HCT116 (cell line): Measurements from ENCODE around the gene SLC47A2. TPM values are rescaled to one million over a fixed set of nuclear protein-coding genes. Genes with fewer than 3 reads are reported as not detected.

ENCODE experiments used
- ATAC-seq: fragments of 200-7000 bp; cut with Tn5 transposase; 2 replicates; pipeline ENCODE4 v1.9.1; 2020; ENCODE audit warnings: mild to moderate bottlenecking, moderate library complexity
- BruUV-seq: library from RNA; stranded (reverse); fragments of 400-500 nt; replicated peaks from 2 replicates; lab custom pipeline; 2021; lab: Mats Ljungman, UMichigan
- CTCF ChIA-PET: fragments of 300-600 bp; sonication (Branson Sonifier 250); formaldehyde crosslinking; loops from one replicate; lab custom pipeline; 2021; ENCODE audit warnings: antibody characterized with exemption; lab: Charles Lee
- POLR2A ChIA-PET: fragments of 300-600, 350-600 bp; sonication (Branson Sonifier 250); formaldehyde crosslinking; loops from one replicate; lab custom pipeline; 2021; ENCODE audit warnings: antibody characterized with exemption; lab: Charles Lee
- RAD21 ChIA-PET, 2 experiments: fragments of 300-600 bp; sonication (Branson Sonifier 250); formaldehyde crosslinking; loops; one replicate each; lab custom pipeline; 2023; ENCODE audit warnings: low total read pairs in 2 of 2; ENCODE audit not compliant: uncharacterized antibody in 2 of 2, unreplicated experiment in 2 of 2, low non-redundant PET in 1 of 2; lab: Charles Lee
- DNase-seq: peaks from one replicate; pipeline ENCODE4 v3.0.0-alpha.2; 2010; ENCODE audit warnings: low read depth, low spot score
- H2AFZ ChIP-seq: fragments of 200-600 bp; shearing (Covaris generic), sonication (generic); 2 replicates; pipeline ENCODE4 v1.6.1; 2017; ENCODE audit warnings: low read depth, mixed run types, mixed read lengths, antibody characterized with exemption, low read length; ENCODE audit not compliant: poor library complexity, severe bottlenecking
- H3K27ac ChIP-seq: 2 replicates; pipeline ENCODE4 v1.5.1; 2012; ENCODE audit warnings: low read depth, low read length
- H3K27me3 ChIP-seq: fragments of 200-600 bp; sonication (generic); 2 replicates; pipeline ENCODE4 v1.6.1; 2016; ENCODE audit warnings: mixed run types, low read length, mixed read lengths; ENCODE audit not compliant: insufficient read depth
- H3K36me3 ChIP-seq, 2 experiments: fragments of 200-500 bp in 1 of 2; fragments of 200-600 bp in 1 of 2; sonication (Bioruptor generic) in 1 of 2; sonication (generic) in 1 of 2; 2 replicates each; pipeline versions ENCODE4 v1.5.1 to v1.6.1; 2014 to 2016; ENCODE audit warnings: low read length in 2 of 2, inconsistent platforms in 1 of 2, mixed read lengths in 1 of 2, mixed run types in 1 of 2; ENCODE audit not compliant: insufficient read depth in 2 of 2, control insufficient read depth in 1 of 2
- H3K4me1 ChIP-seq, 2 experiments: fragments of 200-600 bp in 1 of 2; sonication (generic) in 1 of 2; 2 replicates each; pipeline versions ENCODE4 v1.5.1 to v1.6.1; 2012 to 2017; ENCODE audit warnings: low read length in 2 of 2, inconsistent platforms in 1 of 2, mild to moderate bottlenecking in 1 of 2, mixed read lengths in 1 of 2, mixed run types in 1 of 2, moderate library complexity in 1 of 2; ENCODE audit not compliant: insufficient read depth in 2 of 2, control insufficient read depth in 1 of 2
- H3K4me2 ChIP-seq: fragments of 200-600 bp; sonication (generic); 2 replicates; pipeline ENCODE4 v1.6.1; 2017; ENCODE audit warnings: mixed run types, low read length, mixed read lengths
- H3K4me3 ChIP-seq, 2 experiments: fragments of 200-600 bp in 1 of 2; sonication (generic) in 1 of 2; replicated peaks in 1 of 2; 2 replicates each; pipeline ENCODE4 v1.5.1; 2011 to 2016; ENCODE audit warnings: low read length in 2 of 2, control low read depth in 1 of 2, low read depth in 1 of 2, mild to moderate bottlenecking in 1 of 2, mixed read lengths in 1 of 2, mixed run types in 1 of 2
- H3K79me2 ChIP-seq: fragments of 200-600 bp; sonication (generic); 2 replicates; pipeline ENCODE4 v1.6.1; 2017; ENCODE audit warnings: mild to moderate bottlenecking, mixed run types, low read length, moderate library complexity, mixed read lengths; ENCODE audit not compliant: insufficient read depth
- H3K9ac ChIP-seq: fragments of 200-600 bp; sonication (generic); 2 replicates; pipeline ENCODE4 v1.6.1; 2016; ENCODE audit warnings: low read length, mixed read lengths
- H3K9me2 ChIP-seq: fragments of 200-600 bp; sonication (generic), shearing (Covaris generic); 2 replicates; pipeline ENCODE4 v1.6.1; 2017; ENCODE audit warnings: mixed run types, mild to moderate bottlenecking, moderate library complexity; ENCODE audit not compliant: insufficient read depth
- H3K9me3 ChIP-seq, 2 experiments: fragments of 200-500 bp in 1 of 2; fragments of 200-600 bp in 1 of 2; sonication (Bioruptor generic) in 1 of 2; sonication (generic) in 1 of 2; 2 replicates each; pipeline ENCODE4 v1.6.1; 2014 to 2017; ENCODE audit warnings: low read length in 2 of 2, mixed read lengths in 2 of 2, inconsistent platforms in 1 of 2, low read depth in 1 of 2, mild to moderate bottlenecking in 1 of 2, mixed run types in 1 of 2, moderate library complexity in 1 of 2; ENCODE audit not compliant: control insufficient read depth in 1 of 2, insufficient read depth in 1 of 2
- H4K20me1 ChIP-seq: fragments of 200-600 bp; sonication (generic), shearing (Covaris generic); 2 replicates; pipeline ENCODE4 v1.6.1; 2017; ENCODE audit warnings: mixed run types, mild to moderate bottlenecking, moderate library complexity; ENCODE audit not compliant: insufficient read depth
- EGR1 ChIP-seq: IDR thresholded peaks from 2 replicates; pipeline ENCODE4 v1.6.1; 2012; ENCODE audit warnings: low read depth
- EZH2phosphoT487 ChIP-seq: fragments of 200-600 bp; IDR thresholded peaks from 2 replicates; pipeline ENCODE4 v1.6.1; 2018; ENCODE audit warnings: antibody characterized with exemption, borderline replicate concordance
- MAX ChIP-seq: IDR thresholded peaks from 2 replicates; pipeline ENCODE4 v1.6.1; 2012
- RAD21 ChIP-seq: IDR thresholded peaks from 2 replicates; pipeline ENCODE4 v1.6.1; 2012; ENCODE audit warnings: low read depth, mild to moderate bottlenecking
- REST ChIP-seq: IDR thresholded peaks from 2 replicates; pipeline ENCODE4 v1.6.1; 2012; ENCODE audit warnings: low read depth
- SIN3A ChIP-seq: IDR thresholded peaks from 2 replicates; pipeline ENCODE4 v1.6.1; 2012; ENCODE audit warnings: low read depth
- SRF ChIP-seq: IDR thresholded peaks from 2 replicates; pipeline ENCODE4 v1.6.1; 2012; ENCODE audit warnings: low read depth
- TCF7L2 ChIP-seq: IDR thresholded peaks from 2 replicates; pipeline ENCODE4 v1.7.0; 2011; ENCODE audit warnings: borderline replicate concordance, inconsistent platforms; ENCODE audit not compliant: insufficient read depth, insufficient read length; ENCODE audit errors: extremely low read depth
- YY1 ChIP-seq: IDR thresholded peaks from 2 replicates; pipeline ENCODE4 v1.6.1; 2011; ENCODE audit warnings: low read length, low read depth, moderate library complexity, mild to moderate bottlenecking; ENCODE audit not compliant: insufficient replicate concordance; ENCODE audit errors: extremely low read depth
- ZFX ChIP-seq: fragments of 450-650 bp; IDR thresholded peaks from 2 replicates; pipeline ENCODE4 v1.6.1; 2017
- ZNF274 ChIP-seq: fragments of 200-500 bp; sonication (Bioruptor generic); IDR thresholded peaks from 2 replicates; pipeline ENCODE4 v1.6.1; 2014; ENCODE audit warnings: mild to moderate bottlenecking, low read depth, low read length, inconsistent platforms
- intact Hi-C: fragments of 100-400 bp; cut with micrococcal nuclease; formaldehyde crosslinking; loops from 2 replicates; pipeline ENCODE4 v1.10.0; 2022
- total RNA-seq: library from RNA; stranded (reverse); gene quantifications from one replicate; pipeline ENCODE4 v1.2.1, GENCODE V29; 2021; ENCODE audit not compliant: unreplicated experiment
- TF ChIP-seq, protein P1 (sequence below): IDR thresholded peaks from 2 replicates; pipeline ENCODE4 v1.6.1; 2012

Gene SLC47A2
- total RNA-seq, 1 experiment from 2014 or later: not detected

DNA sequence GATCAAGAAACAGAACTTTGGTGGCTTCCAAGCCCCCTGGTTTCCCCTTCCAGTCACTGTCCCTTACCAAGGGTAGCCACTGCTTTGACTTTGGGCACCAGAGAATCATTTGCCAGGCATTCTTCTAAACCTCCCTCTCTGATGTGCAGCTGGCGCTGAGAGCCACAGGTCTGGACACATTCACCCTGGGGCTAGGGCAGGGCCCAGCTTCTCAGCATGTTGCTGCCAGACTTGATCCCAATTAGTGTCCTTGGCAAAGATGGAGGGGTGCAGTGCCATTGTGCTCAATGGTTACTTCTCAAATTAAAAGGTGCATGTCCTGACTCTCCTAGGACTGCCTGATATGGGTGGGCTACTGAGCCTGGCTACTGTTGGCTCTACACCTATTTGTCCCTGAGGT is 7.6 kb upstream of the SLC47A2 start:
- Histone ChIP-seq H3K4me2 (0 out of 2 replicates have a peak overlapping the region, but pooled peaks have one; percentile 1), H3K79me2 (no peaks in the 10 kb centered on the region), H2AFZ (no peak overlapping the region), H3K27me3 (no peaks in the 10 kb centered on the region), H3K9ac (no peak overlapping the region), H3K27ac (no peak overlapping the region), H3K9me2 (no peaks in the 10 kb centered on the region), H3K36me3 (no peaks in the 10 kb centered on the region), H3K4me1 (peaks cover 13 to 29% of the 10 kb centered on the region in 2 experiments; a peak in 3 of 4 replicates), H4K20me1 (no peaks in the 10 kb centered on the region), H3K4me3 (no peak overlapping the region), H3K9me3 (no peaks in the 10 kb centered on the region)
- ATAC-seq: no peak
- DNase-seq: no peak
- BruUV-seq: no TSS peak
- intact Hi-C loops: no loop called here
- no peak for TF ChIP-seq YY1
- no peak for TF ChIP-seq MAX
- TF ChIP-seq ZNF274: no peak
- TF ChIP-seq, protein P1, sequence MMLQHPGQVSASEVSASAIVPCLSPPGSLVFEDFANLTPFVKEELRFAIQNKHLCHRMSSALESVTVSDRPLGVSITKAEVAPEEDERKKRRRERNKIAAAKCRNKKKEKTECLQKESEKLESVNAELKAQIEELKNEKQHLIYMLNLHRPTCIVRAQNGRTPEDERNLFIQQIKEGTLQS: no peak
- TF ChIP-seq SIN3A: no peak
- TF ChIP-seq EZH2phosphoT487: no peak
- TF ChIP-seq EGR1: no peak
- no peak for TF ChIP-seq ZFX
- TF ChIP-seq REST: no peak
- TF ChIP-seq TCF7L2: no peak
- TF ChIP-seq RAD21: no peak
- no peak for TF ChIP-seq SRF
- ChIA-PET CTCF (interaction anchor here (1.1 kb wide), 1 partner anchor 21 kb away, joined by 4 read pairs; no protein-coding TSS in a partner anchor), POLR2A (no interaction called here), RAD21 (no interaction called here)
